Astrocyte of the spinal cord (primary cell): ENCODE data around the gene UNKL.
"Not testable (repeated sequence)": the region's sequence is repeated elsewhere in the genome, so short reads cannot be mapped to it uniquely, and the experiment has no call there.

ENCODE experiments used
- DNase-seq: peaks from one replicate; pipeline ENCODE4 v3.0.0; 2011; ENCODE audit warnings: low read depth, low spot score
- H3K4me3 ChIP-seq: 2 replicates; pipeline ENCODE4 v1.5.1; 2011; ENCODE audit warnings: low read depth, mild to moderate bottlenecking, low read length, moderate library complexity
- in situ Hi-C: cut with HindIII; loops from 2 replicates; pipeline ENCODE4 v1.10.0; 2017; ENCODE audit warnings: low sequenced_read_pairs
- TF ChIP-seq, protein P1 (sequence below): IDR thresholded peaks from 2 replicates; pipeline ENCODE4 v1.5.1; 2012; ENCODE audit warnings: low read depth, mild to moderate bottlenecking, low read length, inconsistent platforms

The UNKL gene

DNA sequence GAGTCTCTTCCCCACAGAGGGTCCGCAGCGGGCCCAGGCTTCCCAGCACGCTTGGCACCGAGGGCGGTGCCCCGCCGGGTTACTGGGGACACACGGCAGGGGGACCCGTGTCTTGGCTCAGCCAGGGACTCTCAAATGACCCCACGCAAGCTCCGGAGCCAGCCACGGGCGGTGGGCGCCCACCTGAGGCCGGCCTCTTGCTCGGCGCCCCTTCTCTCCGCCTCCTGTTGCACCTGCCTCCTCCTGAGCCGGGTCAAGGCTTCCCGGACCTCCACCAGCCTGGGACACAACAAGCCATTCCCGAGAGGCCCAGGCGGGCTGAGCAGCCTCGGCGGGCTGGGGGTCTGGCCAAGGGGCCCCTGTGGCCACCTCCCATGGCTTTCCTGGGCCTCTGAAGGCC, 28.2 kb upstream of the UNKL start:
- in situ Hi-C loops: no loop called here
- H3K4me3 ChIP-seq: no peak overlapping the region

DNA sequence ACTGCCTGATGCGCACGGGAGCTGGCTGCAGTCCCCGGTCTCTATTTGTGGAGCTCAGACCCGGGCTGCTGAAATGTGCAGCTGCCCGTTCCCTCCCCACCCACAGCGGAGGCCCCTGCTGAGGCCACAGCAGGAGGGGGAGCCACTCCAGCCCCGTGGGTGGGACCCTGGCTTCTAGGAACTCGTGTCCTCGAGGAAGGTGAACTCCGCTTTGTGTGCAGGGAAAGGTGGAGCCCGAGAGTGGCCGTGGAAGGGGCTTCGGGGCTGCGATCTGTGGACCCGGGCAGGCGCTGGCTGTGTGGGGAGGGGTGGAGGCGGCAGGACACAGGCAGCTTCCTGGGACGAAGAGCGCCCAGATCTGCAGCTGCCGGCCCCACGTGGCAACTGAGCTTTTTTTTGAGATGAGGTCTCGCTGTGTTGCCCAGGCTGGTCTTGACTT, 26.9 kb upstream of the UNKL start:
- H3K4me3 ChIP-seq: no peak overlapping the region
- TF ChIP-seq, protein P1, sequence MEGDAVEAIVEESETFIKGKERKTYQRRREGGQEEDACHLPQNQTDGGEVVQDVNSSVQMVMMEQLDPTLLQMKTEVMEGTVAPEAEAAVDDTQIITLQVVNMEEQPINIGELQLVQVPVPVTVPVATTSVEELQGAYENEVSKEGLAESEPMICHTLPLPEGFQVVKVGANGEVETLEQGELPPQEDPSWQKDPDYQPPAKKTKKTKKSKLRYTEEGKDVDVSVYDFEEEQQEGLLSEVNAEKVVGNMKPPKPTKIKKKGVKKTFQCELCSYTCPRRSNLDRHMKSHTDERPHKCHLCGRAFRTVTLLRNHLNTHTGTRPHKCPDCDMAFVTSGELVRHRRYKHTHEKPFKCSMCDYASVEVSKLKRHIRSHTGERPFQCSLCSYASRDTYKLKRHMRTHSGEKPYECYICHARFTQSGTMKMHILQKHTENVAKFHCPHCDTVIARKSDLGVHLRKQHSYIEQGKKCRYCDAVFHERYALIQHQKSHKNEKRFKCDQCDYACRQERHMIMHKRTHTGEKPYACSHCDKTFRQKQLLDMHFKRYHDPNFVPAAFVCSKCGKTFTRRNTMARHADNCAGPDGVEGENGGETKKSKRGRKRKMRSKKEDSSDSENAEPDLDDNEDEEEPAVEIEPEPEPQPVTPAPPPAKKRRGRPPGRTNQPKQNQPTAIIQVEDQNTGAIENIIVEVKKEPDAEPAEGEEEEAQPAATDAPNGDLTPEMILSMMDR: no peak
- no peak for DNase-seq
- in situ Hi-C loops: no loop called here

More for the DNA sequence above, 28.2 kb upstream of the UNKL start:
- DNase-seq: no peak
- TF ChIP-seq, protein P1: no peak

DNA sequence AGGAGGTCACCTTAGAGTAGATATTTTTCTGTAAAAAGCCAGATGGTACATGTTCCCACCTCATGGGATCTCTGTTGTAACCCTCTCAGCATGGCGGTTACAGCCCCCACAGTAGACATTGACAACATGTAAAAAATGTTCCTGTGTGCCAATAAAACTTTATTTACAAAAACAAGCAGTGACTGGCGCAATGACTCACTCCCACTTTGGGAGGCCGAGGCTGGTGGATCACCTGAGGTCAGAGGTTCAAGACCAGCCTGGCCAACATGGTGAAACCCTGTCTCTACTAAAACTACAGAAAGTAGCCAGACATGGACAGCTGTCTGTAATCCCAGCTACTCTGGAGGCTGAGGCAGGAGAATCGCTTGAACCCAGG, 25.2 kb upstream of the UNKL start:
- H3K4me3 ChIP-seq, DNase-seq, in situ Hi-C loops: not testable (repeated sequence)

DNA sequence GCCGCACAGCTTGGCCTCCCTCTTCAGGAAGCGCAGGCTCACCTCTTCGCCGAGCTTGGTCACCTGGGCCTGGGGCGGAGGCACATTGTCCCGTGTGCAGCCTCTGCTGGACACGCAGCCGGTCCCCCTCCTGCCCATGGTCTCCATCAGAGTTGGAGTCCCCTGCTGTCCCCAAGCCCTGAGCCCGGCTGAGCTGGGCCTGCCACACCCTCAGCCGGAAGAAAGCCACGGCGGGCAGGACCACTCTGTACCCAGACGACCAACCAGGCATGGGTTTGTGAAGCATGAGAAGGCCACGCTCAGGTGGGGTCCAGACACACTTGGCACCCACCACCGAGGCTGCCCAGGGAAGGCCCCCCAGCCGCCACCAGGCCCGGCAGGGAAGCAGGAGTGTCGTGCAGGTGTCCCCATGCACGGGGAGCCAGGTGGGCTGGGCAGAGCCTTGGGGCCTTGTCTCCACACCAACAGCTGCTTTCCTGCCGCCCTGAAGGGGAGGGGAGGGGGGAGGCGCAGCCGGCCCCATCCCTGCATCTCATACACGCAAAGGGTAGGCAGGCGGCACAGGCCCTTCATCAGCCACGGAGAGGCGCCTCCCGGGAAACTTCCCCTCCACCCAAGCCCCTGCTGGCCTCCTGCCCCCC, 24.7 kb upstream of the UNKL start:
- no peak for DNase-seq
- in situ Hi-C loops: no loop called here
- no peak overlapping the region for H3K4me3 ChIP-seq
- TF ChIP-seq, protein P1: no peak

DNA sequence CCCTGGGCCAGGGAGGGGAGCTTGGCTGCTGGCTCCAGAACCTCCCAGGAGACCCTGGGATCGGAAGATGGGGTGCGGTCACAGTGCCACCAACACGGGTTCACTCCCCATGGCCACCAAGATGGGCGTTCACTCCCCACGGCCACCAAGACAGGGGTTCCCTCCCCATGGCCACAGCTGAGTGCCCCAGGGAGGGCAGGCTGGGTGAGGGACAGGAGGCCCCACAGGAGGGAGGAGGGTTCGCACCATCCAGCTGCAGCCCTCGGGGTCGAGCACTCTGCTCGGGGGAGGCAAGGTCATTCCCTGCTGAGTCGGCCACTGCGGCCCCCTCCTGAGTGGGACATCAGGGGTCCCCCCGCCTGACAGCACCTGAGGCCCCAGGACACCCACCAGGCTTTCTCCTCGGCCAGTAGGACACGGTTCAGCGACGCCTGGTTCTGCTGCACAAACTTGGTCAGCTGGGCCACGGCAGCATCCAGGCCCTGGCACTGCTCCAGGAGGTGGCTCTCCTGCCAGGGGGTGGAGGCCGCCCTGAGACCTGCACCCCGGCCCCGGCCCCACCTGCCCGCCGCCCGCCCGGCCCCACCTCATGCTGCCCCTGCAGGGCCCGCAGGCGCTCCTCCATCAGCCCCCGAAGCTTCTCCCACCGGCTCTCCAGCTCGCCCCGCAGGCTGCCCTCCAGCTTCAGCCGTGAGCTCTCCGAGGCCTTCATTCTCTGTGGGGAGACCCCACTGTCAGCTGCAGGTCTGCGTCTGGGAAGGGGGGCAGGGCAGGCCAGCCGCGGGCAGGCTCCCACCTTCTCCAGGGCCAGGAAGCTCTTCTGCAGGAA, 23.9 kb upstream of the UNKL start:
- in situ Hi-C loops: no loop called here
- TF ChIP-seq, protein P1: no peak
- DNase-seq: no peak
- no peak overlapping the region for H3K4me3 ChIP-seq

DNA sequence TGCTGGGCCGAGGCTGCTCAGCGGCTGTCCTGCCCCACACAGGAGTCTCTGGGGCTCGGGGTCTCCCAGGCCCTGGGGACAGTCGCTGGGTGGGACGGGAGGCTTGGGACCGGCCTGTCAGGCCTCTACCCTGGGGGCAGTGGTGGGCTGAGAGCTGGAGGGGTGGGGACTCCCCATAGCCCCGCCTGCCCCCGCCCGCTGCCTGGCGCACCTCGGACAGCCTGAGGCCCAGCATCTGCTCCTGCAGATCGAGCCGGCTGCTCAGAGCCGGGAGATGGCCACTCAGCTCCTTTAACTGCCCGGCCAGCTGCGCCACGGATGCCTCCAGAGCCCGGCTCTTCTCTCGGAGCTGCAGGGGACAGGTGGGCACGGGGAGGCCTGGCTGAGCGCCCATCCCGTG, 23.1 kb upstream of the UNKL start:
- in situ Hi-C loops: no loop called here
- TF ChIP-seq, protein P1: no peak
- no peak for DNase-seq
- H3K4me3 ChIP-seq: no peak overlapping the region

DNA sequence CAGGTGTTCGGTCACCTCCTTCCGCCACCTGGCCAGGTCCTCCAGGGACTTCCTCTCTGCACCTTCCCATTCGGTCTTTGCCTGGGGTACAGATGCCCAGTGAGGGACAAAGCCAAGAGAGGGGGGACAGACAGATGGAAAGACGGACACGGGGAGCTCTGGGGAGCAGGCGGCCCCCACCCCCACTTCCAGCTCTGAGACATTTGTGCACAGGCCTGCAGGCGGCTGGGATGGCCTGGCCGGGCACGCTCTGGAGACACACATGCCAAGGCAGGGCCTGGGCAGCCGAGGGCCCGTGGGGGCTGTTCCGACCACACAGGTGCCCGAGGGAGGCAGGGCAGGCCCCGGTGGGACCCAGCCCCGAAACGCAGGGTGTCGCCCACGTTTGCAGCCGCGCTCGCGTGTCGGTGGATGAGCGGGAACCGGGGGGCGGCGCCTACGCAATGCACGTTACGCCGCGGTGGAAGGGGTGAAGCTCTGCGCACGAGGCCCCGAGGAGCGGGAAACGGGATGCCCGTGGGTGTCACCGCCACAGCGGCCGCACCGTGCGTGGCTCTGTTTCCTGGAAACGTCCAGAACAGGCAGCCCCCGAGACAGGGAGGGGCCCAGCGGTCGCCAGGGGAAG, 22.3 kb upstream of the UNKL start:
- TF ChIP-seq, protein P1: no peak
- in situ Hi-C loops: no loop called here
- H3K4me3 ChIP-seq: no peak overlapping the region
- DNase-seq: no peak
